Liver (tissue), 9 donors: ENCODE measurements around the gene SMIM10L2A. TPM values are rescaled to one million over a fixed set of nuclear protein-coding genes. Genes with fewer than 3 reads are reported as not detected.

Source experiments
- DNase-seq: peaks from one replicate; pipeline ENCODE4 v3.0.0-alpha.2; 2017; ENCODE audit warnings: low spot score
- H3K27ac ChIP-seq, 2 donors: one replicate each; pipeline ENCODE4 v1.7.0; 2013; ENCODE audit warnings: inconsistent platforms in 2 of 2, low read length in 2 of 2, control low read depth in 1 of 2, low read depth in 1 of 2, mild to moderate bottlenecking in 1 of 2
- H3K27me3 ChIP-seq, 4 donors: one replicate each; pipeline versions ENCODE4 v1.6.1 to v1.7.0; 2013; ENCODE audit warnings: low read length in 3 of 4, inconsistent platforms in 1 of 4, mild to moderate bottlenecking in 1 of 4, moderate library complexity in 1 of 4; ENCODE audit not compliant: control insufficient read depth in 4 of 4, insufficient read depth in 4 of 4
- H3K36me3 ChIP-seq, 4 donors: one replicate each; pipeline versions ENCODE4 v1.6.1 to v1.7.0; 2013; ENCODE audit warnings: low read length in 3 of 4, mild to moderate bottlenecking in 3 of 4, low read depth in 1 of 4, moderate library complexity in 1 of 4; ENCODE audit not compliant: control insufficient read depth in 4 of 4, insufficient read depth in 3 of 4
- H3K4me1 ChIP-seq, 4 donors: one replicate each; pipeline versions ENCODE4 v1.6.1 to v1.7.0; 2013; ENCODE audit warnings: low read length in 3 of 4, mild to moderate bottlenecking in 3 of 4, moderate library complexity in 1 of 4; ENCODE audit not compliant: control insufficient read depth in 4 of 4, insufficient read depth in 4 of 4
- H3K4me3 ChIP-seq, 3 donors: one replicate each; pipeline versions ENCODE4 v1.6.1 to v1.7.0; 2013; ENCODE audit warnings: low read length in 3 of 3, control low read depth in 1 of 3, low read depth in 1 of 3, mild to moderate bottlenecking in 1 of 3
- H3K9ac ChIP-seq, 2 donors: one replicate each; pipeline ENCODE4 v1.7.0; 2013; ENCODE audit warnings: low read length in 2 of 2, mild to moderate bottlenecking in 2 of 2, moderate library complexity in 2 of 2, control low read depth in 1 of 2, low read depth in 1 of 2
- H3K9me3 ChIP-seq, 4 donors: one replicate each; pipeline versions ENCODE4 v1.6.1 to v1.7.0; 2013; ENCODE audit warnings: low read length in 3 of 4; ENCODE audit not compliant: control insufficient read depth in 4 of 4
- EGR1 ChIP-seq, 2 donors: IDR thresholded peaks; 2 replicates each; pipeline ENCODE4 v1.6.1; 2016 to 2018; ENCODE audit warnings: antibody characterized with exemption in 2 of 2, low read depth in 2 of 2
- FOXA1 ChIP-seq: IDR thresholded peaks from 2 replicates; pipeline ENCODE4 v1.6.1; 2016; ENCODE audit warnings: antibody characterized with exemption
- FOXA2 ChIP-seq: IDR thresholded peaks from 2 replicates; pipeline ENCODE4 v1.6.1; 2016; ENCODE audit warnings: antibody characterized with exemption
- GABPA ChIP-seq, 2 donors: IDR thresholded peaks in 1 of 2; conservative IDR thresholded peaks in 1 of 2; 2 replicates each; pipeline ENCODE4 v1.6.1; 2016; ENCODE audit warnings: antibody characterized with exemption in 2 of 2, mild to moderate bottlenecking in 1 of 2, moderate library complexity in 1 of 2
- HNF4A ChIP-seq, 2 donors: conservative IDR thresholded peaks; 2 replicates each; pipeline ENCODE4 v1.6.1; 2016; ENCODE audit warnings: antibody characterized with exemption in 2 of 2, mild to moderate bottlenecking in 2 of 2
- JUND ChIP-seq, 2 donors: IDR thresholded peaks; 2 replicates each; pipeline ENCODE4 v1.6.1; 2016; ENCODE audit warnings: antibody characterized with exemption in 2 of 2
- NR2F2 ChIP-seq: IDR thresholded peaks from 2 replicates; pipeline ENCODE4 v1.6.1; 2016; ENCODE audit warnings: antibody characterized with exemption
- RAD21 ChIP-seq, 2 donors: IDR thresholded peaks; 2 replicates each; pipeline ENCODE4 v1.6.1; 2016; ENCODE audit warnings: antibody characterized with exemption in 2 of 2, mild to moderate bottlenecking in 2 of 2
- RXRA ChIP-seq, 2 donors: IDR thresholded peaks; 2 replicates each; pipeline ENCODE4 v1.6.1; 2017 to 2018; ENCODE audit warnings: antibody characterized with exemption in 2 of 2, mild to moderate bottlenecking in 1 of 2
- SP1 ChIP-seq: IDR thresholded peaks from 2 replicates; pipeline ENCODE4 v1.6.1; 2018; ENCODE audit warnings: antibody characterized with exemption, mild to moderate bottlenecking
- TAF1 ChIP-seq: conservative IDR thresholded peaks from 2 replicates; pipeline ENCODE4 v1.6.1; 2016; ENCODE audit warnings: antibody characterized with exemption, mild to moderate bottlenecking
- YY1 ChIP-seq: IDR thresholded peaks from 2 replicates; pipeline ENCODE4 v1.6.1; 2016; ENCODE audit warnings: antibody characterized with exemption, mild to moderate bottlenecking
- WGBS: extraction: QIAGEN DNeasy Blood & Tissue Kit; methylation state at CpG from one replicate; pipeline ENCODE4 v1.1.7; 2013; 5-methylcytosine and 5-hydroxymethylcytosine counted together
- polyA plus RNA-seq, 2 donors: library from polyadenylated mRNA; stranded (reverse) in 1 of 2; unstranded in 1 of 2; fragments of 200-250 nt in 1 of 2; fragments of >200 nt in 1 of 2; fragmentation: Nextera tagmentation in 1 of 2; extraction: Ambion mirVana in 1 of 2; gene quantifications; one replicate each; pipeline versions ENCODE4 v1.2.1 to v1.2.3, GENCODE V29; 2013 to 2015
- total RNA-seq, 2 donors: library from RNA; depleted of rRNA; stranded (reverse); fragments of >200 nt; gene quantifications; one replicate each; pipeline ENCODE4 v1.2.3, GENCODE V29; 2014
- TF ChIP-seq, protein P1 (sequence below): fragments of 150-350 bp; IDR thresholded peaks from 2 replicates; pipeline ENCODE4 v1.5.1; 2017; ENCODE audit warnings: improper control_type of control experiment, low read depth, low read length; ENCODE audit not compliant: missing input control
- TF ChIP-seq, protein P2 (sequence below): IDR thresholded peaks from 2 replicates; pipeline ENCODE4 v1.6.1; 2016; ENCODE audit warnings: antibody characterized with exemption, mild to moderate bottlenecking
- TF ChIP-seq, protein P3 (sequence below): IDR thresholded peaks from 2 replicates; pipeline ENCODE4 v1.6.1; 2016; ENCODE audit warnings: antibody characterized with exemption
- TF ChIP-seq, protein P4 (sequence below): IDR thresholded peaks from 2 replicates; pipeline ENCODE4 v1.6.1; 2016; ENCODE audit warnings: antibody characterized with exemption
- TF ChIP-seq, protein P5 (sequence below): IDR thresholded peaks from 2 replicates; pipeline ENCODE4 v1.6.1; 2016; ENCODE audit warnings: antibody characterized with exemption
- donor health status: healthy.
- donor health status: healthy.
- donor health status: healthy.
- donor health status: healthy.
- donor health status: healthy.

Gene SMIM10L2A
- total and polyA plus RNA-seq, 4 donors: 0.07 to 0.98 (median 0.13) TPM

DNA sequence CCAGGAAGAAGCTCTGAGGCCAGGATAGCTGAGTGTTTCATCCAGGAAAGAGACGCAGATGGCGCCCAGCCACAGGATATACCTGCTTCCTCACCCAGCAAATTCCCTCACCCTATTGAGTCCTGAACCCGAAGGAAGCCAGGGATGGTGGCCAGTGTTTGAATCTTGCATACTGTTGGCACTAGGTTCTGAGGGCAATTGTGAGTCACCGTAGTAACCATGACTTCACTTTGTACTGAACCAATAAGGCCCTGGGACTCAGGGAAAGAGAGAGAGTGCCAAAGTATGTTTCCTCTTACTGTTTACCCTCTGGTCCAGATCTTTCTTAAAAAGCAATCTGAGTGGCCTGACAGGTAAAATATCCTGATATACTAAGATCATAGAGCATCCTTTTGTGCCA is 25.6 kb upstream of the SMIM10L2A start:
- TF ChIP-seq, protein P1, sequence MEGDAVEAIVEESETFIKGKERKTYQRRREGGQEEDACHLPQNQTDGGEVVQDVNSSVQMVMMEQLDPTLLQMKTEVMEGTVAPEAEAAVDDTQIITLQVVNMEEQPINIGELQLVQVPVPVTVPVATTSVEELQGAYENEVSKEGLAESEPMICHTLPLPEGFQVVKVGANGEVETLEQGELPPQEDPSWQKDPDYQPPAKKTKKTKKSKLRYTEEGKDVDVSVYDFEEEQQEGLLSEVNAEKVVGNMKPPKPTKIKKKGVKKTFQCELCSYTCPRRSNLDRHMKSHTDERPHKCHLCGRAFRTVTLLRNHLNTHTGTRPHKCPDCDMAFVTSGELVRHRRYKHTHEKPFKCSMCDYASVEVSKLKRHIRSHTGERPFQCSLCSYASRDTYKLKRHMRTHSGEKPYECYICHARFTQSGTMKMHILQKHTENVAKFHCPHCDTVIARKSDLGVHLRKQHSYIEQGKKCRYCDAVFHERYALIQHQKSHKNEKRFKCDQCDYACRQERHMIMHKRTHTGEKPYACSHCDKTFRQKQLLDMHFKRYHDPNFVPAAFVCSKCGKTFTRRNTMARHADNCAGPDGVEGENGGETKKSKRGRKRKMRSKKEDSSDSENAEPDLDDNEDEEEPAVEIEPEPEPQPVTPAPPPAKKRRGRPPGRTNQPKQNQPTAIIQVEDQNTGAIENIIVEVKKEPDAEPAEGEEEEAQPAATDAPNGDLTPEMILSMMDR: no peak
- TF ChIP-seq EGR1 (IDR thresholded peaks at IDR 0.05; ENCODE audit: low read depth in 2 of 2): no peak
- TF ChIP-seq RAD21 (IDR thresholded peaks at IDR 0.05): no peak
- no peak for TF ChIP-seq TAF1
- no peak for TF ChIP-seq FOXA1
- TF ChIP-seq YY1: no peak
- no peak for TF ChIP-seq GABPA (IDR thresholded peaks at IDR 0.05 in 1 of 2, conservative IDR thresholded peaks at IDR 0.05 in 1 of 2)
- no peak for TF ChIP-seq RXRA (IDR thresholded peaks at IDR 0.05)
- TF ChIP-seq, protein P2, sequence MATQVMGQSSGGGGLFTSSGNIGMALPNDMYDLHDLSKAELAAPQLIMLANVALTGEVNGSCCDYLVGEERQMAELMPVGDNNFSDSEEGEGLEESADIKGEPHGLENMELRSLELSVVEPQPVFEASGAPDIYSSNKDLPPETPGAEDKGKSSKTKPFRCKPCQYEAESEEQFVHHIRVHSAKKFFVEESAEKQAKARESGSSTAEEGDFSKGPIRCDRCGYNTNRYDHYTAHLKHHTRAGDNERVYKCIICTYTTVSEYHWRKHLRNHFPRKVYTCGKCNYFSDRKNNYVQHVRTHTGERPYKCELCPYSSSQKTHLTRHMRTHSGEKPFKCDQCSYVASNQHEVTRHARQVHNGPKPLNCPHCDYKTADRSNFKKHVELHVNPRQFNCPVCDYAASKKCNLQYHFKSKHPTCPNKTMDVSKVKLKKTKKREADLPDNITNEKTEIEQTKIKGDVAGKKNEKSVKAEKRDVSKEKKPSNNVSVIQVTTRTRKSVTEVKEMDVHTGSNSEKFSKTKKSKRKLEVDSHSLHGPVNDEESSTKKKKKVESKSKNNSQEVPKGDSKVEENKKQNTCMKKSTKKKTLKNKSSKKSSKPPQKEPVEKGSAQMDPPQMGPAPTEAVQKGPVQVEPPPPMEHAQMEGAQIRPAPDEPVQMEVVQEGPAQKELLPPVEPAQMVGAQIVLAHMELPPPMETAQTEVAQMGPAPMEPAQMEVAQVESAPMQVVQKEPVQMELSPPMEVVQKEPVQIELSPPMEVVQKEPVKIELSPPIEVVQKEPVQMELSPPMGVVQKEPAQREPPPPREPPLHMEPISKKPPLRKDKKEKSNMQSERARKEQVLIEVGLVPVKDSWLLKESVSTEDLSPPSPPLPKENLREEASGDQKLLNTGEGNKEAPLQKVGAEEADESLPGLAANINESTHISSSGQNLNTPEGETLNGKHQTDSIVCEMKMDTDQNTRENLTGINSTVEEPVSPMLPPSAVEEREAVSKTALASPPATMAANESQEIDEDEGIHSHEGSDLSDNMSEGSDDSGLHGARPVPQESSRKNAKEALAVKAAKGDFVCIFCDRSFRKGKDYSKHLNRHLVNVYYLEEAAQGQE: no peak
- H3K4me3 ChIP-seq: no peak overlapping the region
- H3K4me1 ChIP-seq: no peaks in the 10 kb centered on the region
- peaks cover 0 to 2% (median 0%) of the 10 kb centered on the region in 4 donors for H3K27me3 ChIP-seq
- H3K27ac ChIP-seq: no peak overlapping the region
- 74% methylated on average over 4 of the region's 4 CpGs for WGBS
- no peaks in the 10 kb centered on the region for H3K9me3 ChIP-seq
- no peak overlapping the region for H3K9ac ChIP-seq
- H3K36me3 ChIP-seq: no peaks in the 10 kb centered on the region
- DNase-seq: no peak

DNA sequence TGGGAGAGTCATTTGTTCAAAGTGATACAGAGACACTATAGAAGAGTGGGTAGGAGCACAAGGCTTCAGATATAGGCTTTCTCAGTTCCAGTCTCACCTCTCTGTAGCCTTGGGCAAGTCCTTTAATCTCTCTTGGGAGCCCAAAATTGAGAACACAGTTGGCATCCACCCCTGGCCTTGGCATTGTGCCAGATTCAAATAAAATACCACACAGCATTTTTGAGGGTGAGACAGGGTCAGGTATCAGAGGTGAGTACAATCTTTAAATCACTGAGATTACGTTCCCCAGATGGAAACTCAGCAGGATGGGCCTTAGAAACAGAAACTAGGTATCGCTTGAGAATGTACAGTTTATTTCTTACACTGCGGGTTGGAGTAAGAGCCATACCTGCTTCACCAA is 25.2 kb upstream of the SMIM10L2A start:
- 93% methylated on average over 3 of the region's 3 CpGs for WGBS
- peaks cover 0 to 2% (median 0%) of the 10 kb centered on the region in 4 donors for H3K27me3 ChIP-seq
- no peak overlapping the region for H3K27ac ChIP-seq
- H3K9ac ChIP-seq: no peak overlapping the region
- no peak for DNase-seq
- H3K9me3 ChIP-seq: no peaks in the 10 kb centered on the region
- no peaks in the 10 kb centered on the region for H3K4me1 ChIP-seq
- no peak overlapping the region for H3K4me3 ChIP-seq
- TF ChIP-seq SP1: no peak
- H3K36me3 ChIP-seq: no peaks in the 10 kb centered on the region

DNA sequence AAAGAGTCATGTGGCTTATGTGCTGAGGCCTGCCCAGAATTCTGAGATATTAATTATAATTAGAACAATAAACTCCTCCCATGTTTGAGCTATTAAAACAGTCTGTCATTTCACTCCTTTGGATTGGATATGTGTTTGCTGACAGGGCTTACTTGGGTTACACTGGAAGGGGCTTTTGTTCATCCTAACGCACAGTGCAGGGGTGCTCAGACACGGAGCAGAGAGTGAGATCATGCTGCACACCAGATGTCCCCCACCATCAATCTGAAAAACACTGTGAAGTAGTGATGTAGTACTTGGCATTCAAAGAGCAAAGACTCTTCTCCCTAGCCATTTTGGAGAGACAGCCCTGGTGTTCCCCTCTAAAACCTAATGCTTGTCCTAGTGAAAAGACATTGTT is 24.1 kb upstream of the SMIM10L2A start:
- no peak overlapping the region for H3K4me3 ChIP-seq
- no peak overlapping the region for H3K9ac ChIP-seq
- no peak overlapping the region for H3K27ac ChIP-seq
- peaks cover 0 to 2% (median 0%) of the 10 kb centered on the region in 4 donors for H3K27me3 ChIP-seq
- no peaks in the 10 kb centered on the region for H3K4me1 ChIP-seq
- WGBS: 89% methylated on average over 2 of the region's 2 CpGs
- H3K9me3 ChIP-seq: no peaks in the 10 kb centered on the region
- no peaks in the 10 kb centered on the region for H3K36me3 ChIP-seq
- no peak for DNase-seq
- TF ChIP-seq RAD21 (IDR thresholded peaks at IDR 0.05) (no peak), TAF1 (no peak), HNF4A (conservative IDR thresholded peaks at IDR 0.05) (no peak), RXRA (IDR thresholded peaks at IDR 0.05) (no peak), GABPA (IDR thresholded peaks at IDR 0.05 in 1 of 2, conservative IDR thresholded peaks at IDR 0.05 in 1 of 2) (no peak), YY1 (no peak), FOXA1 (no peak), SP1 (no peak), JUND (IDR thresholded peaks at IDR 0.05) (no peak), FOXA2 (no peak), NR2F2 (no peak)
- TF ChIP-seq, protein P3, sequence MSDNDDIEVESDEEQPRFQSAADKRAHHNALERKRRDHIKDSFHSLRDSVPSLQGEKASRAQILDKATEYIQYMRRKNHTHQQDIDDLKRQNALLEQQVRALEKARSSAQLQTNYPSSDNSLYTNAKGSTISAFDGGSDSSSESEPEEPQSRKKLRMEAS: no peak
- TF ChIP-seq, protein P1: no peak
- TF ChIP-seq, protein P4, sequence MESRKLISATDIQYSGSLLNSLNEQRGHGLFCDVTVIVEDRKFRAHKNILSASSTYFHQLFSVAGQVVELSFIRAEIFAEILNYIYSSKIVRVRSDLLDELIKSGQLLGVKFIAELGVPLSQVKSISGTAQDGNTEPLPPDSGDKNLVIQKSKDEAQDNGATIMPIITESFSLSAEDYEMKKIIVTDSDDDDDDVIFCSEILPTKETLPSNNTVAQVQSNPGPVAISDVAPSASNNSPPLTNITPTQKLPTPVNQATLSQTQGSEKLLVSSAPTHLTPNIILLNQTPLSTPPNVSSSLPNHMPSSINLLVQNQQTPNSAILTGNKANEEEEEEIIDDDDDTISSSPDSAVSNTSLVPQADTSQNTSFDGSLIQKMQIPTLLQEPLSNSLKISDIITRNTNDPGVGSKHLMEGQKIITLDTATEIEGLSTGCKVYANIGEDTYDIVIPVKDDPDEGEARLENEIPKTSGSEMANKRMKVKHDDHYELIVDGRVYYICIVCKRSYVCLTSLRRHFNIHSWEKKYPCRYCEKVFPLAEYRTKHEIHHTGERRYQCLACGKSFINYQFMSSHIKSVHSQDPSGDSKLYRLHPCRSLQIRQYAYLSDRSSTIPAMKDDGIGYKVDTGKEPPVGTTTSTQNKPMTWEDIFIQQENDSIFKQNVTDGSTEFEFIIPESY: no peak
- TF ChIP-seq, protein P5, sequence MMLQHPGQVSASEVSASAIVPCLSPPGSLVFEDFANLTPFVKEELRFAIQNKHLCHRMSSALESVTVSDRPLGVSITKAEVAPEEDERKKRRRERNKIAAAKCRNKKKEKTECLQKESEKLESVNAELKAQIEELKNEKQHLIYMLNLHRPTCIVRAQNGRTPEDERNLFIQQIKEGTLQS: no peak
